SU-DHL-6 (cell line): ENCODE results near the gene OXCT1.

Experiments
- CTCF ChIP-seq: fragments of 200-600 bp; sonication (generic); IDR thresholded peaks from one replicate; pipeline ENCODE4 v1.5.1; 2017; ENCODE audit warnings: antibody characterized with exemption, mild to moderate bottlenecking, low read length, moderate library complexity; ENCODE audit not compliant: insufficient read depth, poor library complexity, severe bottlenecking
- EZH2phosphoT487 ChIP-seq: fragments of 200-600 bp; sonication (generic), shearing (Covaris generic); conservative IDR thresholded peaks from 2 replicates; pipeline ENCODE4 v1.6.1; 2018; ENCODE audit warnings: mild to moderate bottlenecking, antibody characterized with exemption, low read length, moderate library complexity, mixed read lengths

GRCh38 chr5:41878643-41879478 is 8.6 kb upstream of the OXCT1 start:
- no peak for TF ChIP-seq CTCF
- no peak for TF ChIP-seq EZH2phosphoT487
